K562 (cell line): ENCODE measurements around the gene URGCP. TPM values are rescaled to one million over a fixed set of nuclear protein-coding genes. Genes with fewer than 3 reads are reported as not detected.

Experiments
- CXXC5 ChIP-seq: fragments of 250-450 bp; sonication (Bioruptor Pico); IDR thresholded peaks from 2 replicates; pipeline ENCODE4 v1.8.0; 2022; ENCODE audit warnings: inconsistent platforms, mild to moderate bottlenecking, moderate library complexity
- ELF2 ChIP-seq: fragments of 250-450 bp; sonication (Bioruptor Pico); IDR thresholded peaks from 2 replicates; pipeline ENCODE4 v1.5.0; 2021; ENCODE audit warnings: mild to moderate bottlenecking
- MITF ChIP-seq: IDR thresholded peaks from 2 replicates; pipeline ENCODE4 v1.6.1; 2014; ENCODE audit warnings: antibody characterized with exemption
- RNF2 ChIP-seq: sonication (generic); IDR thresholded peaks from 2 replicates; pipeline ENCODE4 v1.6.1; 2016
- SNIP1 ChIP-seq: fragments of 450-650 bp; IDR thresholded peaks from 2 replicates; pipeline ENCODE4 v1.7.1; 2017; ENCODE audit warnings: low read depth, mild to moderate bottlenecking
- SRSF3 ChIP-seq: fragments of 200-400 bp; formaldehyde crosslinking; IDR thresholded peaks from 2 replicates; pipeline ENCODE4 v1.6.1; 2016; ENCODE audit warnings: mild to moderate bottlenecking, low read length, moderate library complexity; ENCODE audit not compliant: insufficient read depth
- TEAD4 ChIP-seq, 2 experiments: sonication (generic) in 1 of 2; formaldehyde crosslinking in 1 of 2; IDR thresholded peaks; 2 replicates each; pipeline versions ENCODE4 v1.6.1 to v1.8.0; 2012 to 2022; ENCODE audit warnings: borderline replicate concordance in 1 of 2, inconsistent platforms in 1 of 2, low read length in 1 of 2, mild to moderate bottlenecking in 1 of 2, missing genetic modification reagents in 1 of 2
- TRIM25 ChIP-seq: fragments of 450-650 bp; IDR thresholded peaks from 2 replicates; pipeline ENCODE4 v1.7.0; 2016; ENCODE audit warnings: borderline replicate concordance
- ZBTB43 ChIP-seq: sonication (generic); formaldehyde crosslinking; IDR thresholded peaks from 2 replicates; pipeline ENCODE4 v1.8.0; 2023; ENCODE audit warnings: mild to moderate bottlenecking, missing genetic modification reagents
- ZFP1 ChIP-seq: fragments of 450-650 bp; formaldehyde crosslinking; IDR thresholded peaks from 2 replicates; pipeline ENCODE4 v1.4.0; 2020; ENCODE audit warnings: mild to moderate bottlenecking, mixed read lengths
- ZNF740 ChIP-seq, 3 experiments: fragments of 200-800 bp in 1 of 3; sonication (Bioruptor generic) in 1 of 3; sonication (generic) in 1 of 3; formaldehyde crosslinking in 1 of 3; IDR thresholded peaks; 2 replicates each; pipeline versions ENCODE4 v1.6.1 to v1.8.0; 2016 to 2022; ENCODE audit warnings: mild to moderate bottlenecking in 2 of 3, missing compliant biosample characterization in 2 of 3, missing genetic modification characterization in 2 of 3, missing genetic modification reagents in 1 of 3
- polyA plus RNA-seq, 8 experiments: library from polyadenylated mRNA; depleted of rRNA in 4 of 8; stranded (reverse) in 5 of 8; unstranded in 3 of 8; fragments of >200 nt; fragmentation: Nextera tagmentation in 2 of 8; fragmentation: Illumina TruSeq in 1 of 8; extraction: Ambion mirVana in 2 of 8; extraction: Trizol in 1 of 8; gene quantifications; 2 replicates each; pipeline versions ENCODE4 v1.2.1 to v1.2.3, GENCODE V29; 2011 to 2014; ENCODE audit warnings: inconsistent platforms in 1 of 8, missing spikeins in 1 of 8
- total RNA-seq, 7 experiments: library from RNA; depleted of rRNA in 6 of 7; stranded (reverse); fragments of >200 nt in 6 of 7; fragmentation: Illumina TruSeq in 2 of 7; extraction: Trizol in 2 of 7; gene quantifications; 2 replicates each; pipeline versions ENCODE4 v1.2.1 to v1.2.3, GENCODE V29; 2011 to 2021; ENCODE audit warnings: low replicate concordance in 1 of 7
- TF ChIP-seq, protein P1 (sequence below): sonication (generic); IDR thresholded peaks from 2 replicates; pipeline ENCODE4 v1.6.1; 2016
- TF ChIP-seq, protein P2 (sequence below): fragments of 450-650 bp; IDR thresholded peaks from 2 replicates; pipeline ENCODE4 v1.6.1; 2017; ENCODE audit warnings: antibody characterized with exemption
- TF ChIP-seq, protein P3 (sequence below), 3 experiments: IDR thresholded peaks in 2 of 3; conservative IDR thresholded peaks in 1 of 3; 2 replicates each; pipeline ENCODE4 v1.5.1; 2011 to 2012; ENCODE audit warnings: low read length in 3 of 3, mild to moderate bottlenecking in 3 of 3, control low read depth in 2 of 3, improper control_type of control experiment in 1 of 3, inconsistent platforms in 1 of 3, low read depth in 1 of 3, mixed read lengths in 1 of 3, moderate library complexity in 1 of 3; ENCODE audit not compliant: insufficient read depth in 2 of 3

Gene URGCP
- total and polyA plus RNA-seq, 9 of the 15 experiments (the other 6 are each of a cell fraction or from before 2014, with no cell fraction given), result 1.7 to 25.8 (median 12.5) TPM

DNA sequence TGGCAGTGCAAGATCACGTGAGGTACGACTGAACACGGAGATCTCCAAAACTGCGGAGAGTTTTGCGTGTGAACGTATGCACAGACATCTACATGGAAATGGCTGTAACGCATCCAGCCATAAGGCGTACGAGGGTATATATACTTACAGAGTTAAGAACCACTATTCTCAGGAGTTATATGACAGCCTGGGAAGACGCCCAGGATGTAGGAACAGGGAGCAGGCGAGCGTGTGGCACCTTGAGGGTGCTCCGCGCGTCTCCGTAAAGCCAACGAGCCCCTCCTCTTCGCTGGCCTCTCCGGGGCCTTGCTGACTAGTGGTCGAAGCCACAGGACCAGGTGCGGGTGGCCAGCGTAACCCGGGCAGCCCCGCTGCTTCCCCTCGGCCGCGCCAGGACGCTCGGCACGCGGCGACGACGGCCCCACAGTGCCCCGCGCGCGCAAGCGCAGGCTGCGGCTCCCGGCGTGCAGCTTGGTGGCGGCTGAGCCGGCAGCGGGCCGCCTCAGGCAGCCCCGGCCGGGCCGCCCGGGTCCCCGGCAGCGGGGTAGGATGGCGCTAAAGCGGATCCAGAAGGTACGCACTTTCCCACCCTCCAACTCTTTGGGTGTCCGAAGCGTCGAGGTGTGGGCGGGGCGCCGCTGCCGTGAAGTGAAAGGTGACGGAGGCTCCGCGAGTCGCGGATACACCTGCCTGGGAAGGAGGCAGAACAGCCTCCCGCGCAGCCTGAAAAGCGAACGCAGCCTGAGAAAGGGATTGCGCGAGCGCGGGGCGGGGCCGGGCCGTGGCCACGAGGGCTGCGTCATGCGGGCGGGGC lies 19.8 kb upstream of the URGCP start, which contains the start of gene UBE2D4 (continued):
- TF ChIP-seq, protein P1, sequence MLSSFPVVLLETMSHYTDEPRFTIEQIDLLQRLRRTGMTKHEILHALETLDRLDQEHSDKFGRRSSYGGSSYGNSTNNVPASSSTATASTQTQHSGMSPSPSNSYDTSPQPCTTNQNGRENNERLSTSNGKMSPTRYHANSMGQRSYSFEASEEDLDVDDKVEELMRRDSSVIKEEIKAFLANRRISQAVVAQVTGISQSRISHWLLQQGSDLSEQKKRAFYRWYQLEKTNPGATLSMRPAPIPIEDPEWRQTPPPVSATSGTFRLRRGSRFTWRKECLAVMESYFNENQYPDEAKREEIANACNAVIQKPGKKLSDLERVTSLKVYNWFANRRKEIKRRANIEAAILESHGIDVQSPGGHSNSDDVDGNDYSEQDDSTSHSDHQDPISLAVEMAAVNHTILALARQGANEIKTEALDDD, result no peak
- TF ChIP-seq ZBTB43 (peak; percentile 15; the same call in 1 of the 2 replicates), ZNF740 (CRISPR knock-in tag; IDR thresholded peaks at IDR 0.05) (0 out of 2 replicates have a peak, but pooled peaks have one; percentile 37), ZNF740 (tag; IDR thresholded peaks at IDR 0.05) (no peak), ZFP1 (CRISPR knock-in tag) (no peak), TEAD4 (IDR thresholded peaks at IDR 0.05; ENCODE audit: low read length) (peak; percentile 34; the same call in 1 of the 2 replicates), TEAD4 (CRISPR knock-in tag; IDR thresholded peaks at IDR 0.05; ENCODE audit: borderline replicate concordance) (peak; percentile 94; the same call in 1 of the 2 replicates), MITF (peak; percentile 34; the same call in 1 of the 2 replicates), SNIP1 (no peak), RNF2 (peak; percentile 56; the same call in 1 of the 2 replicates), TRIM25 (no peak), CXXC5 (CRISPR knock-in tag) (peak; percentile 96), ELF2 (CRISPR knock-in tag) (no peak), SRSF3 (no peak)
- TF ChIP-seq, protein P2, sequence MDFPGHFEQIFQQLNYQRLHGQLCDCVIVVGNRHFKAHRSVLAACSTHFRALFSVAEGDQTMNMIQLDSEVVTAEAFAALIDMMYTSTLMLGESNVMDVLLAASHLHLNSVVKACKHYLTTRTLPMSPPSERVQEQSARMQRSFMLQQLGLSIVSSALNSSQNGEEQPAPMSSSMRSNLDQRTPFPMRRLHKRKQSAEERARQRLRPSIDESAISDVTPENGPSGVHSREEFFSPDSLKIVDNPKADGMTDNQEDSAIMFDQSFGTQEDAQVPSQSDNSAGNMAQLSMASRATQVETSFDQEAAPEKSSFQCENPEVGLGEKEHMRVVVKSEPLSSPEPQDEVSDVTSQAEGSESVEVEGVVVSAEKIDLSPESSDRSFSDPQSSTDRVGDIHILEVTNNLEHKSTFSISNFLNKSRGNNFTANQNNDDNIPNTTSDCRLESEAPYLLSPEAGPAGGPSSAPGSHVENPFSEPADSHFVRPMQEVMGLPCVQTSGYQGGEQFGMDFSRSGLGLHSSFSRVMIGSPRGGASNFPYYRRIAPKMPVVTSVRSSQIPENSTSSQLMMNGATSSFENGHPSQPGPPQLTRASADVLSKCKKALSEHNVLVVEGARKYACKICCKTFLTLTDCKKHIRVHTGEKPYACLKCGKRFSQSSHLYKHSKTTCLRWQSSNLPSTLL, result no peak
- TF ChIP-seq, protein P3, sequence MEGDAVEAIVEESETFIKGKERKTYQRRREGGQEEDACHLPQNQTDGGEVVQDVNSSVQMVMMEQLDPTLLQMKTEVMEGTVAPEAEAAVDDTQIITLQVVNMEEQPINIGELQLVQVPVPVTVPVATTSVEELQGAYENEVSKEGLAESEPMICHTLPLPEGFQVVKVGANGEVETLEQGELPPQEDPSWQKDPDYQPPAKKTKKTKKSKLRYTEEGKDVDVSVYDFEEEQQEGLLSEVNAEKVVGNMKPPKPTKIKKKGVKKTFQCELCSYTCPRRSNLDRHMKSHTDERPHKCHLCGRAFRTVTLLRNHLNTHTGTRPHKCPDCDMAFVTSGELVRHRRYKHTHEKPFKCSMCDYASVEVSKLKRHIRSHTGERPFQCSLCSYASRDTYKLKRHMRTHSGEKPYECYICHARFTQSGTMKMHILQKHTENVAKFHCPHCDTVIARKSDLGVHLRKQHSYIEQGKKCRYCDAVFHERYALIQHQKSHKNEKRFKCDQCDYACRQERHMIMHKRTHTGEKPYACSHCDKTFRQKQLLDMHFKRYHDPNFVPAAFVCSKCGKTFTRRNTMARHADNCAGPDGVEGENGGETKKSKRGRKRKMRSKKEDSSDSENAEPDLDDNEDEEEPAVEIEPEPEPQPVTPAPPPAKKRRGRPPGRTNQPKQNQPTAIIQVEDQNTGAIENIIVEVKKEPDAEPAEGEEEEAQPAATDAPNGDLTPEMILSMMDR (IDR thresholded peaks at IDR 0.05 in 2 of 3, conservative IDR thresholded peaks at IDR 0.05 in 1 of 3; ENCODE audit: insufficient read depth in 2 of 3, low read depth in 1 of 3, low read length in 3 of 3), result no peak
